SU-DHL-6 (cell line): Measurements from ENCODE around the gene CYSTM1.

Source experiments
- CTCF ChIP-seq: fragments of 200-600 bp; sonication (generic); IDR thresholded peaks from one replicate; pipeline ENCODE4 v1.5.1; 2017; ENCODE audit warnings: antibody characterized with exemption, mild to moderate bottlenecking, low read length, moderate library complexity; ENCODE audit not compliant: insufficient read depth, poor library complexity, severe bottlenecking
- EZH2phosphoT487 ChIP-seq: fragments of 200-600 bp; sonication (generic), shearing (Covaris generic); conservative IDR thresholded peaks from 2 replicates; pipeline ENCODE4 v1.6.1; 2018; ENCODE audit warnings: mild to moderate bottlenecking, antibody characterized with exemption, low read length, moderate library complexity, mixed read lengths

- TF ChIP-seq CTCF (no peak), EZH2phosphoT487 (no peak)
These were observed 39.8 kb downstream of the CYSTM1 start for GRCh38 chr5:140214831-140215230.
